NCI-H187 (cell line): ENCODE measurements around the gene ICAM2.

Experiments
- DNase-seq, 2 experiments: peaks; one replicate each; lab custom pipeline; 2025; lab: John Stamatoyannopoulos, UW

The ICAM2 gene

DNA sequence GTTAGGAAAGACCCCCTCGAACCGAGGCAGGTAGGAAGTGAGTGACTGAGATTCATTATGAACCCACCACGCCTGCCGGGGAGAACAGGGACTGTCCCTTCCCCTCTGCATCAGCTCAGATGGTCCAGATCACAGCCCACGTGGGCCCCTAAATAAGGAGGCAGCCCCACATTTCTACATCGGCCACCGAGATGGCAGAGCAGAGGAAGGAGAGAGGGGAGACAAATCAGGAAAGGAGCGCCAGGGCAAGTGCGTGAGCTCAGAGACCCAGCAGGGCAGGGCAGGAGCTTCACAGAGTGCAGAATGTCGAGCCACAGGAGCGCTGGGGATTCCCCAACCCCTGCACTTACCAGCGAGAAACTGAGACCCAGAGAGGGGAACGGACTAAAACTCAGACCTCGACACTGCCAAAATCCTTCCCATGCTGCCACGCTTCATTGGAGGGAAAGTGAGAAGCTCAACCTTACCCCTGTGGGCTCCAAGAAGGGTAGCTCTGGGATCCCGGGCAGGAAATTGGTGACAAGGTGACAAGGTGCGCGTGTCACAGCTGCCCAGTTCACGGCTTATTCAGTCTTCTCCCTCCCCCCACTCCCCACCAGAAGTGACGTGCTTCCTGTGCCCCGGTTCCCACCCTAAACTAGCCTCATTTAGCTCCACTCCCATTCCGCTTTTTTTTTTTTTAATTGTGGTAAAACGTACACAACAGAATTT, at the start of gene ICAM2:
ICAM2 (minus strand) TSS at position 578 of the 711 bp plus-strand sequence. CDS start 13,942 bp downstream, outside the sequence.
- no peak for DNase-seq

DNA sequence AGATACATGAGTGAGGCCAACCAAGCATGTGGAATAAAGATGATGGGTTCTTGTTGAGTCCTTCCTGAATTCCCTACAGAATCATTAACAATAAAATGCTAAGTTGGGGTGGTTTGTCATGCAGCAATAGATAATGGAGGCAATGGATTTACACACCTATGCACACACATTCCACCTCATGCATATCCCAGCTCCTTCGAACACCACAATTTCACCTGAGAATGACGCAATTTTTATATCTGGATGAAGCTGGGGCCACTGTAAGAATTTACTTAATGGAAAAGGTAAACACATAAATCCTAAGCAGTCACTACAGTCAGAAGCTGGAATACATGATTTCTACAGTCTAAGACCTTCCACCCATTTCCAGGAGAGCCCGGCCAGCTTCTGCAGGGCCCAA, 49.8 kb upstream of the ICAM2 start:
- DNase-seq: no peak

DNA sequence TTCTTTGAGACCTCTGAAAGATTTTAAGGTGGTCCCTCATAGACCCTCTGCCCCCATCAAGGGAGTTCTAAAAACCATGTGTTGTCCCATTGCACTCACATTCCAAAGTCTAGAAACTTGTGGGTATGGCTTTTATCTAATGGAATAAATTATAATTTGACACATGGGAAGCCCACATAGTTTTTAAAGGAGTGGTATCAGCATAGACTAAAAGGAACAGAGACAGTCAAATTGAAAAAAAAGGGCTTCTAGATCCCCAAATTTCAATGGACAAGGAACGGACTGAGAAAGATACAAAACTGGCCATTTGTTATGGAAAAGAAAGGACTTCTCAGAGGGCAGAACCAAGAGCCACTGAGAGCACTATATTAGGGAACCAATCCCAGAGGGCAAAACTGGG, 48.7 kb upstream of the ICAM2 start:
- no peak for DNase-seq

- no peak for DNase-seq
These were observed 47.2 kb upstream of the ICAM2 start for GRCh38 chr17:64067657-64068056.

DNA sequence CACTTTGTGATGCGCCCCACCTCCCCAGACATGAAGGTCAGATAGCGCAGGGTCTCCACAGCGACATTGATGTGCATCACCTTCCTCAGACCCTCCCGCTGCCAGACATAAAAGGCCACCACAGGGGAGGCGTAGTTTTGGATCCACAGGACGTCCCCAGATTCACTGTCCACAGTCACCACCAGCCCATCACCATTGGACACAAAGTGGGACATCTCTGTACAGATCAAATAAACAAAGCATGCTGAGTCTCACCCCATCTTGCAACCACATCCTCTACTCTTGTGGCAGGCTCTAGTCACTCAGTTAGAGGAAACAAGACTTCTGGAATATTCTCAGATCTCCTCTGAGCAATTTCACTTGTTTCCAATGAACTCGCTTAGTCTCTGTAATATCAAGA, 46.3 kb upstream of the ICAM2 start:
- no peak for DNase-seq

GRCh38 chr17:64065161-64065560, 44.7 kb upstream of the ICAM2 start:
- DNase-seq: no peak

GRCh38 chr17:64064331-64064730, 43.9 kb upstream of the ICAM2 start:
- no peak for DNase-seq

DNA sequence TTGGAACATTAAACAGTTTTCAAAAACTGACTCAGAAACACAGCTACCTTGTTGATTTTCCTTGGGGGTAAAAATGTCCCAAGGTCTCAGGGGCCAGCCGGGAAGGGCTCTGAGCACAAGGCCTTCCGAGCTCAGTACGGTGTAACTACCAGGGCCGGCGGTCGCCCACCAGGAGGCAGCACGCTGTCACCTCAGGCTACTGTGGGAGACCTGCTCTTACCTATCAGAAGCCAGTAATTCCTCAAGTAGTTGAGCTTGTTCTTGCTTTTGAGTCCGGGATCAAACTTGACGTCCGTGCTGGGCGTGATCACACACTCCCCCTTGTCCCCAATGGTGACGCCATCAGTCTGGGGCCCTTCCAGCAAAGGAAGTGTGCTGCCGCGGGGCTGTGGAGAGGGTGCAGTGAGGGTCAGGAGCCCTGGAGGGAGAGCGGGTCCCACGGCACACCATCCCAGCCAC, 43.4 kb upstream of the ICAM2 start:
- DNase-seq: no peak

DNA sequence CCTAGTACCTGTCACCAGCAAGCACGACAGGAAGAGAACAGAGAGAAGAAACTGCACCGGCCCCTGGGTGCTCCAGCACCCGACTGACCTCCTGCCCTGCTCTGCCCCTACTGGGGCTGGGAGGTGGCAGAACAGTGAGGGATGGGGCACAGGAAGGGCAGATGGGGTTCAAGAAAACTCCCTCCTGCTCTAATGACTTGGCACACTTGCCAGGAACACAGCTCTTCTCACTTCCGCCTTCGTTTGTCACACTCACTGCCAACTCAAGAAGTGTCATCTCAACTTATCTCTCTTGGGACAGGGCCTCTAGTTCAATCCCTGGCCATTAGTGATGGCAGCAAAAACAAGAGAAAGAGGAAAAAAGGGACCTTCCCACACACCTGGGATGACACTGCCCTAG, 42.7 kb upstream of the ICAM2 start:
- no peak for DNase-seq

- no peak for DNase-seq
These were observed 40.9 kb upstream of the ICAM2 start for GRCh38 chr17:64061178-64061898.

DNA sequence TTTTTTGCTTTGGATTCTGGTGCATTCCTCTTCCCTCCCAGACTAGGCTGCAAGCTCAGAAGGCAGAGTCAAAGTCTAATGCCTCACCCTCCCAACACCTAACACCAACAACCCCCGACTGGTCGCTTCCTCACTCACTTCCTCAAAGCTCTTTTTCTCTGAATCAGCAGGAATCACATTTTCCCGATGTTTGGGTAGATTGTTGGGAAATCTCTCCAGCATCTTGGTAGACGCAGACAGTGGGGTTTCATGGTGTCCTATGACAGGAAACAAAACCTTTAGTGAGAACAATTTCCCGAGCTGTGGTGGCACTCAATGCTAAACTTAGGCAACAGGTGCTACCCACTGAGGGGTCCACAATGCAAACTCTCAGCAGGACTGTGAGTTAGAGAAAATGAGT, 39.9 kb upstream of the ICAM2 start:
- DNase-seq: no peak

DNA sequence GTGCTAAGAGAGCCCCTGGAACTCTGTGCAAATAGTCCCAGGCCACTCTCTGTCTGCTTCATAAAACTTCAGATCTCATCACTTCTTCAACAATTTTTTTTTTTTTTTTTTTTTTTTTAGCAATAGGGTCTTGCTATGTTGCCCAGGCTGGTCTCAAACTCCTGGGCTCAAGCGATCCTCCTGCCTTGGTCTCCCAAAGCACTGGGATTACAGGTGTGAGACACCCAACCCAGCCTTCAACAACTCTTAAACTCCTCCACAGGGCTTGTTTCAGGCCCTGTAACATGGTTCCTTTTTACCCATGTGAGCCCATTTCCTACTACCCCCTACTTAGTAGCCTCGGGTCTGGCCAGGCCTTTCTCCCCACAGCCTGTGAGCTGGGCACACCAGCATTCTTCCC, 39.3 kb upstream of the ICAM2 start:
- no peak for DNase-seq

- no peak for DNase-seq
These were observed 38.2 kb upstream of the ICAM2 start for GRCh38 chr17:64058621-64059020.

DNA sequence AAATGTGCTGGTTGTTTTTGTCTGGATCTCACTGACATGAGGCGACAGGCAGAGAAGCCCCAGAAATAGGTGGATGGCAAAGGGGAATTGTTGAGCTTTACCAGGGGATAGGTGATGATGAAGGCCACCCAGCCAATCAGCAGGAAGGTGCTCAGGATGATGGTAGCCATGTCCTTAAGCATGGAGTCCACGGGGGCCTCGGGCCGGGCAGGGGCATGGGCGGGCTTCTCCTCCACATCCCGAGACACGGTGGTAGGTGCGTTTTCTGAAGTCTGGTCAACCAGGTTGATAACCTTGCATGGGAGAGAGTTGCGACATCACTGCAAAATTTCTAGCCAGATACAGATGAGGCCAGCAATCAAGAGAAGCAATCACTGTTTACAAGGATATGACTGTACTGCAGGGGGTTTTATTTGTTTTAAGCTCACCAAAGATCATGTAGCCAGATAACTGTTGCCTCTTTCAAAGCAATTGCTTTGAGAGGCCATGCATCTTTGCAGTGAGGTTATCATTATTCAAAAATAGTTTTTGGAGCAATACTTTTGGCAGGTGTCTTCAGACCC, 37.3 kb upstream of the ICAM2 start:
- no peak for DNase-seq

- no peak for DNase-seq
These were observed 36.0 kb upstream of the ICAM2 start for GRCh38 chr17:64056269-64057005.

GRCh38 chr17:64055183-64056142, 35.0 kb upstream of the ICAM2 start:
- DNase-seq: no peak

DNA sequence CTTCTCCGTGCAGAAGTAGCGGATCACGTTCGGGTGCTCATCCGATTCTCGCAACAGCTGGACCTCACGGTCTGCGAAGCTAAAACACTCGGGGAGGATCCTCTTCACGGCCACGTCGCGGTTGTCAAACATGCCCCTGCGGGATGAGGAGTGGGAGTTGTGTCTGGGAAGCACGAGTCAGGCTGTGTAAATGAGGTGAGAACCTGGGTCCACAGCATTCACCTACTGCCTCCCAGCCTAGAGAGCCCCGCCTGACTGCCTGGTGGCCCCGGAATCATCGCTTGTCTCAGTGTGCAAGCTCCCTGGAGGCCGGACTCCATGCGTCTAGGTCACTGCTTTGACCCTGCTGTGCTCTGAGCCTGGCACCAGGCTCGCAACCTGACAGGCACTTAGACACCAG, 33.9 kb upstream of the ICAM2 start:
- DNase-seq: no peak

GRCh38 chr17:64053101-64053500, 32.7 kb upstream of the ICAM2 start:
- DNase-seq: no peak

- no peak for DNase-seq
These were observed 30.7 kb upstream of the ICAM2 start for GRCh38 chr17:64051153-64051552.

DNA sequence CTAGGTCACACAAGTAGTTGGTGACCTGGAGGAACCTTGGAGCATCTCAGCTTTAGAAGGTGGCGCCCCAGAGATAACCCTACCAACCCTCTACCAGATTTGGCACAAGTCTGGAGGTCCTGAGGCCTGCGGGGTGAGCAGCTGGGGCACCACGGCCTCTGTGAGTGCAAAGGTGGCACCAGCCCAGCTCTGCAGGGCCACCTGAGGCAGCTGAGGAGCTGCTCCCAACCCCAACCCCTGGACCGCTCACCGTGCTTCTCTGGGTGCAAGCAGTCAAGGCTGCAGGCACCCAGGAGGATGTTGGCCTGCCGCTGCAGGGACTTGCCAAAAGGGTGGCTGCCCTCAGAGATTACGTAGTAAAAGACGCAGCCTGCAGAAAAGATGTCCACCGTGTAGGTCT, 28.4 kb upstream of the ICAM2 start:
- DNase-seq: no peak

- no peak for DNase-seq
These were observed 24.7 kb upstream of the ICAM2 start for GRCh38 chr17:64045176-64045575.
